ENCODE measurements around the gene BEAN1.

- TF ChIP-seq CTCF (IDR thresholded peaks at IDR 0.05) (peak in 5 of 6 experiments; percentile 28 to 68 (median 45)), POLR2A (IDR thresholded peaks at IDR 0.05) (no peak)
These were observed 88.8 kb downstream of the BEAN1 start for GRCh38 chr16:66515596-66516508.

Data from esophagus squamous epithelium (tissue), 4 donors.